CD14-positive monocyte (primary cell): ENCODE data around the gene TAF4. TPM values are rescaled to one million over a fixed set of nuclear protein-coding genes. Genes with fewer than 3 reads are reported as not detected.

Experiments
- DNase-seq, 3 donors: peaks; one replicate each; pipeline ENCODE4 v3.0.0-alpha.2; 2011 to 2022
- H2AFZ ChIP-seq: 2 replicates; pipeline ENCODE4 v1.6.0; 2012; ENCODE audit warnings: mild to moderate bottlenecking, low read depth, low read length, inconsistent platforms; ENCODE audit not compliant: insufficient read depth, poor library complexity, severe bottlenecking
- H3K27ac ChIP-seq, 2 donors: 1 replicate in 1 of 2; 2 replicates in 1 of 2; pipeline ENCODE4 v1.5.1; 2012 to 2013; ENCODE audit warnings: low read length in 2 of 2, control low read depth in 1 of 2, inconsistent platforms in 1 of 2, low read depth in 1 of 2, mild to moderate bottlenecking in 1 of 2
- H3K27me3 ChIP-seq, 2 donors: one replicate each; pipeline versions ENCODE4 v1.6.0 to v1.6.1; 2011 to 2013; ENCODE audit warnings: low read length in 2 of 2; ENCODE audit not compliant: control insufficient read depth in 2 of 2, insufficient read depth in 2 of 2
- H3K36me3 ChIP-seq, 2 donors: replicated peaks in 1 of 2; 1 replicate in 1 of 2; 2 replicates in 1 of 2; pipeline versions ENCODE4 v1.5.1 to v1.6.1; 2012 to 2013; ENCODE audit warnings: low read length in 2 of 2, control low read depth in 1 of 2, inconsistent platforms in 1 of 2, mild to moderate bottlenecking in 1 of 2; ENCODE audit not compliant: insufficient read depth in 2 of 2, control insufficient read depth in 1 of 2
- H3K4me1 ChIP-seq, 2 donors: 1 replicate in 1 of 2; 2 replicates in 1 of 2; pipeline versions ENCODE4 v1.5.1 to v1.6.1; 2012 to 2013; ENCODE audit warnings: low read length in 2 of 2, control low read depth in 1 of 2, inconsistent platforms in 1 of 2, mild to moderate bottlenecking in 1 of 2, moderate library complexity in 1 of 2; ENCODE audit not compliant: insufficient read depth in 2 of 2, control insufficient read depth in 1 of 2
- H3K4me2 ChIP-seq: replicated peaks from 2 replicates; pipeline ENCODE3; 2012; ENCODE audit warnings: low read length, moderate library complexity, mild to moderate bottlenecking; ENCODE audit not compliant: poor library complexity, severe bottlenecking; ENCODE audit errors: extremely low read depth
- H3K4me3 ChIP-seq, 3 experiments: fragments of 200-600 bp in 1 of 3; sonication (generic) in 1 of 3; replicated peaks in 1 of 3; 1 replicate in 2 of 3; 2 replicates in 1 of 3; pipeline ENCODE4 v1.5.1; 2011 to 2013; ENCODE audit warnings: low read length in 3 of 3, mild to moderate bottlenecking in 3 of 3, control low read depth in 2 of 3, low read depth in 2 of 3, inconsistent platforms in 1 of 3, moderate library complexity in 1 of 3
- H3K79me2 ChIP-seq: 2 replicates; pipeline ENCODE4 v1.6.0; 2012; ENCODE audit warnings: mild to moderate bottlenecking, control low read depth, inconsistent platforms, low read length, moderate library complexity; ENCODE audit not compliant: insufficient read depth
- H3K9ac ChIP-seq: 2 replicates; pipeline ENCODE4 v1.6.0; 2017; ENCODE audit warnings: low read length, mild to moderate bottlenecking; ENCODE audit not compliant: insufficient read depth, poor library complexity, severe bottlenecking
- H3K9me3 ChIP-seq, 2 donors: replicated peaks in 1 of 2; 1 replicate in 1 of 2; 2 replicates in 1 of 2; pipeline versions ENCODE4 v1.5.1 to v1.6.1; 2012 to 2013; ENCODE audit warnings: low read length in 2 of 2, control low read depth in 1 of 2; ENCODE audit not compliant: control insufficient read depth in 1 of 2, insufficient read depth in 1 of 2
- H4K20me1 ChIP-seq: 2 replicates; pipeline ENCODE4 v1.6.0; 2012; ENCODE audit warnings: mild to moderate bottlenecking, low read length, control low read depth, moderate library complexity; ENCODE audit not compliant: insufficient read depth
- H3K27ac Mint-ChIP-seq, 7 donors: one replicate each; pipeline ENCODE4 v1.8.0; 2020; ENCODE audit warnings: mild to moderate bottlenecking in 7 of 7, mixed read lengths in 7 of 7, moderate library complexity in 6 of 7, inconsistent platforms in 2 of 7
- H3K27me3 Mint-ChIP-seq, 3 donors: one replicate each; pipeline ENCODE4 v1.8.0; 2021 to 2022; ENCODE audit warnings: low read depth in 3 of 3, mild to moderate bottlenecking in 3 of 3, mixed read lengths in 3 of 3, moderate library complexity in 3 of 3, inconsistent platforms in 1 of 3
- H3K36me3 Mint-ChIP-seq, 2 donors: one replicate each; pipeline ENCODE4 v1.8.0; 2020; ENCODE audit warnings: mixed read lengths in 2 of 2, inconsistent platforms in 1 of 2, mild to moderate bottlenecking in 1 of 2
- H3K4me1 Mint-ChIP-seq: one replicate; pipeline ENCODE4 v1.8.0; 2020; ENCODE audit warnings: mild to moderate bottlenecking, mixed read lengths
- H3K4me3 Mint-ChIP-seq, 2 donors: one replicate each; pipeline ENCODE4 v1.8.0; 2020; ENCODE audit warnings: mild to moderate bottlenecking in 2 of 2, mixed read lengths in 2 of 2, moderate library complexity in 1 of 2
- H3K9me3 Mint-ChIP-seq, 7 donors: one replicate each; pipeline ENCODE4 v1.8.0; 2020 to 2022; ENCODE audit warnings: mixed read lengths in 7 of 7, mild to moderate bottlenecking in 6 of 7, moderate library complexity in 6 of 7, inconsistent platforms in 2 of 7
- CTCF ChIP-seq: fragments of 200-600 bp; IDR thresholded peaks from one replicate; pipeline ENCODE4 v1.8.0; 2022; ENCODE audit warnings: antibody characterized with exemption, mild to moderate bottlenecking
- WGBS: methylation state at CpG from one replicate; pipeline ENCODE4 v1.1.5; 2013; ENCODE audit warnings: missing lambda C conversion rate; ENCODE audit not compliant: insufficient coverage; 5-methylcytosine and 5-hydroxymethylcytosine counted together
- intact Hi-C, 2 donors: fragments of 100-400 bp; cut with micrococcal nuclease; formaldehyde crosslinking; loops; one replicate each; pipeline versions ENCODE4 v1.15.0 to v1.15.1; 2023
- polyA plus RNA-seq, 3 donors: library from polyadenylated mRNA; depleted of rRNA in 1 of 3; unstranded in 2 of 3; stranded (reverse) in 1 of 3; fragments of 300-500 nt in 2 of 3; fragments of >200 nt in 1 of 3; fragmentation: Illumina TruSeq in 2 of 3; gene quantifications; 1 replicate in 2 of 3; 2 replicates in 1 of 3; pipeline ENCODE4 v1.2.3, GENCODE V29; 2012 to 2021

TAF4 gene
- polyA plus RNA-seq, 3 donors: 0.48 to 14.9 (median 0.99) TPM

GRCh38 chr20:62097881-62098407 is 32.3 kb upstream of the TAF4 start:
- Histone ChIP-seq H3K9ac (no peak overlapping the region), H3K4me1 (no peaks in the 10 kb centered on the region), H3K27ac (no peak overlapping the region), H3K27me3 (no peaks in the 10 kb centered on the region), H3K9me3 (peaks cover 29 to 50% of the 10 kb centered on the region in 2 donors), H3K4me2 (no peak overlapping the region), H3K4me3 (no peak overlapping the region), H4K20me1 (no peaks in the 10 kb centered on the region), H3K36me3 (no peaks in the 10 kb centered on the region), H3K79me2 (no peaks in the 10 kb centered on the region), H2AFZ (no peak overlapping the region)
- H3K4me3 Mint-ChIP-seq: no peak overlapping the region
- H3K9me3 Mint-ChIP-seq: peaks cover 33 to 64% (median 43%) of the 10 kb centered on the region in 7 donors
- TF ChIP-seq CTCF: no peak
- intact Hi-C loops: no loop called here
- H3K36me3 Mint-ChIP-seq: no peaks in the 10 kb centered on the region
- H3K27me3 Mint-ChIP-seq: peaks cover 5 to 7% (median 7%) of the 10 kb centered on the region in 3 donors
- H3K4me1 Mint-ChIP-seq: peaks cover 3% of the 10 kb centered on the region
- H3K27ac Mint-ChIP-seq: no peak overlapping the region
- DNase-seq: no peak
- WGBS: 79% methylated on average over 11 of the region's 16 CpGs

GRCh38 chr20:62096421-62097380 is 31.0 kb upstream of the TAF4 start:
- Mint-ChIP-seq H3K4me3 (no peak overlapping the region), H3K27ac (no peak overlapping the region), H3K36me3 (no peaks in the 10 kb centered on the region), H3K9me3 (peaks cover 23 to 59% (median 35%) of the 10 kb centered on the region in 7 donors), H3K27me3 (peaks cover 3 to 8% (median 7%) of the 10 kb centered on the region in 3 donors), H3K4me1 (no peaks in the 10 kb centered on the region)
- Histone ChIP-seq H4K20me1 (no peaks in the 10 kb centered on the region), H2AFZ (no peak overlapping the region), H3K27ac (no peak overlapping the region), H3K27me3 (no peaks in the 10 kb centered on the region), H3K4me1 (no peaks in the 10 kb centered on the region), H3K9me3 (peaks cover 17 to 48% of the 10 kb centered on the region in 2 donors), H3K9ac (no peak overlapping the region), H3K4me2 (no peak overlapping the region), H3K36me3 (no peaks in the 10 kb centered on the region), H3K4me3 (no peak overlapping the region), H3K79me2 (no peaks in the 10 kb centered on the region)
- intact Hi-C loops: no loop called here
- 84% methylated on average over 27 of the region's 30 CpGs for WGBS
- no peak for DNase-seq
- TF ChIP-seq CTCF: no peak
